Lower leg skin (tissue), 4 donors: ENCODE measurements around the gene TOR4A. TPM values are rescaled to one million over a fixed set of nuclear protein-coding genes. Genes with fewer than 3 reads are reported as not detected.

Experiments
- DNase-seq, 2 donors: peaks; one replicate each; pipeline ENCODE4 v3.0.0-alpha.2; 2019; ENCODE audit warnings: low spot score in 2 of 2
- H3K4me3 ChIP-seq: fragments of 200-600 bp; sonication (generic); 2 replicates; pipeline ENCODE4 v1.5.1; 2017; ENCODE audit warnings: mild to moderate bottlenecking, low read depth; ENCODE audit not compliant: poor library complexity, severe bottlenecking
- POLR2A ChIP-seq, 2 donors: fragments of 450-650 bp; IDR thresholded peaks; one replicate each; pipeline ENCODE4 v1.6.1; 2016 to 2017; ENCODE audit warnings: antibody characterized with exemption in 2 of 2, mild to moderate bottlenecking in 1 of 2, moderate library complexity in 1 of 2
- WGBS, 2 donors: methylation state at CpG; one replicate each; pipeline ENCODE4 v1.1.5; 2018; 5-methylcytosine and 5-hydroxymethylcytosine counted together
- intact Hi-C: fragments of 100-400 bp; cut with DNase I; formaldehyde crosslinking; loops from one replicate; pipeline ENCODE4 v1.15.0; 2023; ENCODE audit warnings: low total_unique reads
- total RNA-seq, 4 donors: library from RNA; depleted of rRNA; stranded (reverse); fragments of >200 nt; gene quantifications; one replicate each; pipeline ENCODE4 v1.1.0, GENCODE V29; 2016
- TF ChIP-seq, protein P1 (sequence below), 3 donors: fragments of 450-650 bp; IDR thresholded peaks; one replicate each; pipeline ENCODE4 v1.5.1; 2016; ENCODE audit warnings: antibody characterized with exemption in 3 of 3, mild to moderate bottlenecking in 3 of 3, moderate library complexity in 2 of 3

TOR4A gene
- total RNA-seq, 4 donors from 2014 or later, result 4.9 to 7.4 (median 5.6) TPM

DNA sequence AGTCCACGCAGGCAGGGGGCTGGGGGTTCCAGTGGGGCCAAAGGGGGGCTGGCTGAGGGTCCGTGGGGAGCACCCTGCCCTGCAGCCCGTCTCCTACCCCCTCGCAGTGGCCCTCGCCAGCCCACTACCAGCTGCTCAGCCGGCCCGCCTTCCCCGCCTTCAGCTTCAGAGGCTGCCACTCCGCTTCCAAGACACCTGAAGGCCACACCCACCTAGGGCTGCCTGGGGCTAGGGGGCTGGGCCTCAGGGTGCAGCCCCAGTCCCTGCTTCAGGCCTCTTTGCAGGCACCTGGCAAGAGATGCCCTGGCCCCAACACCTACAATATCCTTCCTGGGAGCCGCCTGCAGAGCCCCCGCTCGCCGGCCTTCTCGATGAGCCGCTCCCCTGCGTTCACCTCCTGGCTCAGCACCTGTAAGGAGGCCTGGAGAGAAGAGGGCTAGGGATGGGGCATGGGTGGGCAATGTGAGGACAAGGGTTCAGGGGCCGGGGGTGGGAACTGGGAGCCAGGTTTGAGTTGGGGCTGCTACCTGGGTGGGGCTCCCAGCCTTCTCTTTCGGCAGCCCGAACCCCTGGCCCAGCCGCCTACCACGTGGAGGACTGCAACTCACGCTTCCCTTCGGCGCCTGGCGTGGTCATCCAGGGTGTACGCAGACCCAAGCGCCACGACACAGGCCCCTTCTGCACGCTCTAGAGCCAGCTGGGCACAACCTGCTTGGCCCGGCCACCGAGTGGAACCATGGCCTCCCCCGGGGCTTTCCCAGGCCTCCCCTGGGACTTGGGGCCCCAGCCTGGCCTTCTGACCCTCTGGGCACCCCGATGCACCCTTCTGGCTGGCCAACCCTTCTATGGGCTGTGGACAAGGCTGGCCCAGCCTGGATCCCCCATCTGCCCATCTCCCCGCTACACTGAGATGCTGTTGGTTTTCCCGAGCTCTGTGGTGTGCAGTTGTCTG lies 24.7 kb upstream of the TOR4A start:
- TF ChIP-seq POLR2A (IDR thresholded peaks at IDR 0.05), result no peak
- TF ChIP-seq, protein P1, sequence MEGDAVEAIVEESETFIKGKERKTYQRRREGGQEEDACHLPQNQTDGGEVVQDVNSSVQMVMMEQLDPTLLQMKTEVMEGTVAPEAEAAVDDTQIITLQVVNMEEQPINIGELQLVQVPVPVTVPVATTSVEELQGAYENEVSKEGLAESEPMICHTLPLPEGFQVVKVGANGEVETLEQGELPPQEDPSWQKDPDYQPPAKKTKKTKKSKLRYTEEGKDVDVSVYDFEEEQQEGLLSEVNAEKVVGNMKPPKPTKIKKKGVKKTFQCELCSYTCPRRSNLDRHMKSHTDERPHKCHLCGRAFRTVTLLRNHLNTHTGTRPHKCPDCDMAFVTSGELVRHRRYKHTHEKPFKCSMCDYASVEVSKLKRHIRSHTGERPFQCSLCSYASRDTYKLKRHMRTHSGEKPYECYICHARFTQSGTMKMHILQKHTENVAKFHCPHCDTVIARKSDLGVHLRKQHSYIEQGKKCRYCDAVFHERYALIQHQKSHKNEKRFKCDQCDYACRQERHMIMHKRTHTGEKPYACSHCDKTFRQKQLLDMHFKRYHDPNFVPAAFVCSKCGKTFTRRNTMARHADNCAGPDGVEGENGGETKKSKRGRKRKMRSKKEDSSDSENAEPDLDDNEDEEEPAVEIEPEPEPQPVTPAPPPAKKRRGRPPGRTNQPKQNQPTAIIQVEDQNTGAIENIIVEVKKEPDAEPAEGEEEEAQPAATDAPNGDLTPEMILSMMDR (IDR thresholded peaks at IDR 0.05), result no peak
- intact Hi-C loops, result no loop called here
- WGBS, 2 donors, result 79 to 91% methylated on average over 31 to 32 of the region's 35 CpGs
- DNase-seq, result no peak
- no peak overlapping the region for H3K4me3 ChIP-seq

DNA sequence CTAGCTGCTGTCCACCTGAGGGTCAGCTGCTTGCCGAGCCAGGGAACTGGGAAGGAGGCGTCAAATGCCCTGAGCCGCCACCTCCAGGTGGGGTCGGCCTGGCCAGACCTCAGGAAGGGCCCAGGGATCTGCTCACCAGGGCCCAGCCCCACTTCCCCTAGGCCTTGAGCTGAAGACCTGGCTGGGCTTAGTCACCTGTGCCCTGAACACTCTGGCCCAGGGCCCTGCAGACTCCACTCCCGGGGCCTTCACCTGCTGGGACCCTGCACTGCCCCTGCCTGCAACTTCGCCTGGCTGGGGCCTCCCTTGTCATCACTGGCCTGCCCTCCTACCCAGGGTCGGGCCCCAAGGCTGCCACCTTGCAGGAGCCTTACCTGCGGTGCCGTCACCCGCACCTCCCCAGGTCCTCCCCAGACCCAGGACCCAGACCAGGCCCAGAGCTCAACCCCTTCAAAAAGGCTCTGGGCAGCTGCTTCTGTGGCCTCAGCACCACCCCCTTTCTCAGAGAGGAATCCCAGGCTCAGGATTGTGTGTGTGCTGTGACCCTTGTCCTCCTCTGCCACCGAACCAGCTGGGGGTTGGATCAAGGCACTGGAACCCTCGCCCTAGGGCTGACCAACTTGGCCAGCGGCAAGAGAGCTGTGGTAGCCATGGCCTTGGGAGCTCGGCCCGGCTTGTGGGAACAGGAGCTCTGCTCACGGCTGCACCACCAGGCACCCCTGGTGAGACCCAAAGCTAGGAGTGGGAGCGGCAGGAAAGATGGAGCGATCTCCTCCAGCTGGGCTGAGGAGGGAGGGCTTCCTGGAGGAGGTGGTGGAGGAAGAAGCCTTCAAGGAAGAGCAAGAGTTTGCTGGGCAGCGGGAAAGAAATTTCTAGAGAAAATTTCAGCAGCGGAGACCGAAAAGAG lies 23.6 kb upstream of the TOR4A start:
- TF ChIP-seq POLR2A (IDR thresholded peaks at IDR 0.05), result no peak
- TF ChIP-seq, protein P1 (IDR thresholded peaks at IDR 0.05), result no peak
- 61 to 62% methylated on average over 16 to 17 of the region's 21 CpGs for WGBS, 2 donors
- DNase-seq, result no peak
- peak overlapping the region; percentile 83 for H3K4me3 ChIP-seq
- intact Hi-C loops, result no loop called here

DNA sequence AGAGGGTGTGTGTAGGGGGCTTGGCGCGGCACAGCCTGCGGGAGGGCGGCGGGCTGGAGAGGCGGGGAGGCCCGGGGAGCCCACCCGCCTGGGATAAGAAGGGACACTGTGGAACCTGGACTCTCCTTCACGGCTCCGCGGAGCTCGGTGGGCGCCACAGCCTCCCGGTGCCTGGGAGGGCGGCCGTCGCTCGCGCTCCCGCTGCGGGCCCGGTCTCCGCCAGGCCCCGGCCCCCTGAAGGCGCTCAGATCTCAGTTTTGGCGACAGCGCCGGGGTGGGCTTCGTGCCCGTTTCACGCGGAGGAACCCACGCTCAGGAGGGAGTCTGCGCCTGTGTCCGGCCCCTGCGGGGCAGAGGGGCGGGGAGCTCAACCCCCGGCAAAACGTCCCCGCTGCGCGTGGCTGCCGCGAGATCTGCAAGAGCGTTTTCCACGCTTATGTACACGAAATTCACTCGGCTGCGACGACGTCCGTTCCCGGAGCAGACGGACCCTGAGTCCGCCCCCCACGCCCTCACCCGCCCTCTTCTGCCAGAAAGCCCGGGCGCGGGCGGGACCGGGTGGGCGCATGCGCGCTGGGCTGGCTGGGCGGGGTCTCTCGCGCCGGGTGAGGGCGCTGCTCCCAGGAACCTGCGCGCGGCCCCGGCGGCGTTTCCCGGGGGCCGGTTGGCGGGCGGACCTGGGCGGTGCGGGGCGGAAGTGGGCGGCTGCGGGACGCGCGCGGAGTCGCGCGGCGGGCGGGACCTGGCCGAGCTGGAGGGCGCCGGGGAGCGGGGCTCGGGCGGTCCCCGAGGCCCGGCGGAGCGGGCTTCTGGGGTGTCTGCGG lies 22.7 kb upstream of the TOR4A start, which contains the start of gene NELFB:
TSS of gene NELFB (plus strand) at position 704 of the 824 bp plus-strand sequence.
- 3 to 6% methylated on average over 24 to 40 of the region's 105 CpGs for WGBS, 2 donors
- intact Hi-C loops, result no loop called here
- DNase-seq, result peak; percentile 84 to 97
- TF ChIP-seq, protein P1 (IDR thresholded peaks at IDR 0.05), result no peak
- no peak for TF ChIP-seq POLR2A (IDR thresholded peaks at IDR 0.05)
- H3K4me3 ChIP-seq, result peak within 1 kb of the TSS; percentile 83

DNA sequence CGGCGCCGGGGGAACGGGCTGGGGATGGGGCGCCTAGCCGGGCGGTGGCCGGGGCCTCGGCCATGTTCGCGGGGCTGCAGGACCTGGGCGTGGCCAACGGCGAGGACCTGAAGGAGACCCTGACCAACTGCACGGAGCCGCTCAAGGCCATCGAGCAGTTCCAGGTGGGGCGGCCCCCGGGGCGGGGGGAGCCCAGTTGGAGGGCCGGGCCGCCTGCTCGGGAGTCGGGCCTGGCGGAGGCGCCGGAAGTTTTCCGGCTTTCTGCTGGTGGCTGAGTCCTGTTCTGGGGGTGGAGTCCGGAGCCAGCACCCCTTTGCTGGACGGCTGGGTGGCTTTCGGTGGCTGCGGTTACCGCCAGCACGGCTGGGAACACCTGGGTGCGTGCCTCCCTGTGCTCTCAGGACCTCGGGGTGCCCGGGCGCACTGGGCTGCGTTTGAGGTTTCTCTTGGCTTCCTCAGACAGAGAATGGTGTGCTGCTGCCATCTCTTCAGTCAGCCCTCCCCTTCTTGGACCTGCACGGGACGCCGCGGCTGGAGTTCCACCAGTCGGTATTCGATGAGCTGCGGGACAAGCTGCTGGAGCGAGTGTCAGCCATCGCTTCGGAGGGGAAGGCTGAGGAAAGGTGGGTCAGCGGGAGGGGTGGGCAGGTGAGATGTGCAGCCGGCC lies 21.9 kb upstream of the TOR4A start:
- WGBS, 2 donors, result 2% methylated on average over 16 to 26 of the region's 51 CpGs
- peak overlapping the region; percentile 83 for H3K4me3 ChIP-seq
- DNase-seq, result no peak
- intact Hi-C loops, result no loop called here
- TF ChIP-seq, protein P1 (IDR thresholded peaks at IDR 0.05), result no peak
- TF ChIP-seq POLR2A (IDR thresholded peaks at IDR 0.05), result no peak

DNA sequence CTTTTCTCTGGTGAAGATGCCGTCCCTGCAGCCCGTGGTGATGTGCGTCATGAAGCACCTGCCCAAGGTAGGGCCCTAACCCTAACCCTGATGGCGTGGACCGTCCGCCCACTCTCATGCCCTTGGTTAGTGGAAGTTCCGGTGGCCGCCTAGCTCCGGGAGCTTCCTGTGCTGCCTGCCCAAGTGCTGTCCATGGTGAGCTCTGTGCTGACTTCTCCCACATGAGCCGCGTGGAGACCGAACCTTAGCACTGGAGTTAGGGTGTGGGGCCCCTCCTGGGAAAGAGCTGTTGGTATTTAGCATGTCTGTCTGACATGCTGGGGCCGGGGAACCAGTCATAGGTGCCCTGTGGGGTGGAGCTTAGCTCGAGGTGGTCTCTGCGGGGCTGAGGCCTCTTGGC lies 21.2 kb upstream of the TOR4A start:
- no peak for DNase-seq
- WGBS, 2 donors, result 80 to 81% methylated on average over 15 of the region's 15 CpGs
- no peak overlapping the region for H3K4me3 ChIP-seq
- TF ChIP-seq, protein P1 (IDR thresholded peaks at IDR 0.05), result no peak
- no peak for TF ChIP-seq POLR2A (IDR thresholded peaks at IDR 0.05)
- intact Hi-C loops, result no loop called here
